HepG2 (cell line): ENCODE data around the gene CCL17. TPM values are rescaled to one million over a fixed set of nuclear protein-coding genes. Genes with fewer than 3 reads are reported as not detected.

Source experiments
- DPF2 ChIP-seq: sonication (generic); formaldehyde crosslinking; IDR thresholded peaks from 2 replicates; pipeline ENCODE4 v1.4.0; 2020; ENCODE audit warnings: mild to moderate bottlenecking, low read depth, missing genetic modification reagents, borderline replicate concordance
- EP300 ChIP-seq, 3 experiments: sonication (generic) in 1 of 3; formaldehyde crosslinking in 1 of 3; IDR thresholded peaks; 2 replicates each; pipeline versions ENCODE4 v1.5.1 to v1.6.1; 2011 to 2020; ENCODE audit warnings: low read depth in 2 of 3, low read length in 2 of 3, borderline replicate concordance in 1 of 3, improper control_type of control experiment in 1 of 3, mild to moderate bottlenecking in 1 of 3, missing genetic modification reagents in 1 of 3, moderate library complexity in 1 of 3
- JUND ChIP-seq: sonication (generic); formaldehyde crosslinking; IDR thresholded peaks from 2 replicates; pipeline ENCODE4 v1.8.0; 2022; ENCODE audit warnings: mild to moderate bottlenecking, missing genetic modification reagents
- KLF16 ChIP-seq, 2 experiments: sonication (generic) in 1 of 2; formaldehyde crosslinking in 1 of 2; IDR thresholded peaks; 2 replicates each; pipeline versions ENCODE4 v1.6.1 to v1.8.0; 2016 to 2023; ENCODE audit warnings: missing genetic modification reagents in 2 of 2, missing compliant biosample characterization in 1 of 2
- MLX ChIP-seq: IDR thresholded peaks from 2 replicates; pipeline ENCODE4 v1.6.1; 2016
- NRL ChIP-seq: sonication (generic); formaldehyde crosslinking; IDR thresholded peaks from 2 replicates; pipeline ENCODE4 v1.5.0; 2020; ENCODE audit warnings: missing genetic modification reagents, mild to moderate bottlenecking, moderate library complexity, borderline replicate concordance
- POLR2A ChIP-seq, 2 experiments: IDR thresholded peaks; 2 replicates each; pipeline ENCODE4 v1.6.1; 2011; ENCODE audit warnings: low read depth in 2 of 2, low read length in 2 of 2, mild to moderate bottlenecking in 1 of 2, moderate library complexity in 1 of 2; ENCODE audit not compliant: insufficient read depth in 1 of 2
- RARA ChIP-seq: IDR thresholded peaks from 2 replicates; pipeline ENCODE4 v1.6.1; 2016; ENCODE audit warnings: missing genetic modification reagents, missing compliant biosample characterization
- RCOR2 ChIP-seq: IDR thresholded peaks from 2 replicates; pipeline ENCODE4 v1.6.1; 2016; ENCODE audit warnings: missing biosample characterization, missing genetic modification reagents
- RXRA ChIP-seq: sonication (generic); formaldehyde crosslinking; IDR thresholded peaks from 2 replicates; pipeline ENCODE4 v1.5.1; 2020; ENCODE audit warnings: missing genetic modification reagents
- ZBTB33 ChIP-seq: sonication (generic); formaldehyde crosslinking; IDR thresholded peaks from 2 replicates; pipeline ENCODE4 v1.4.0; 2020; ENCODE audit warnings: missing genetic modification reagents
- ZNF205 ChIP-seq: IDR thresholded peaks from 2 replicates; pipeline ENCODE4 v1.6.1; 2018; ENCODE audit warnings: missing biosample characterization, missing genetic modification reagents
- polyA plus RNA-seq, 8 experiments: library from polyadenylated mRNA; depleted of rRNA in 3 of 8; stranded (reverse) in 7 of 8; unstranded in 1 of 8; fragments of >200 nt; fragmentation: Illumina TruSeq in 4 of 8; extraction: Trizol in 4 of 8; gene quantifications; 2 replicates each; pipeline versions ENCODE4 v1.2.1 to v1.2.3, GENCODE V29; 2011 to 2016; ENCODE audit warnings: low read depth in 4 of 8, missing spikeins in 1 of 8, mixed read lengths in 1 of 8; ENCODE audit not compliant: insufficient read depth in 1 of 8
- total RNA-seq, 5 experiments: library from RNA; depleted of rRNA; stranded (reverse); fragments of >200 nt; fragmentation: Illumina TruSeq; extraction: Trizol; gene quantifications; 2 replicates each; pipeline ENCODE4 v1.2.3, GENCODE V29; 2016; ENCODE audit warnings: low read depth in 1 of 5
- TF ChIP-seq, protein P1 (sequence below): sonication (generic); formaldehyde crosslinking; IDR thresholded peaks from 2 replicates; pipeline ENCODE4 v1.4.0; 2020; ENCODE audit warnings: mild to moderate bottlenecking, missing genetic modification reagents, borderline replicate concordance
- TF ChIP-seq, protein P2 (sequence below): sonication (generic); formaldehyde crosslinking; IDR thresholded peaks from 2 replicates; pipeline ENCODE4 v1.5.1; 2020; ENCODE audit warnings: mild to moderate bottlenecking, missing genetic modification reagents, moderate library complexity
- TF ChIP-seq, protein P3 (sequence below): IDR thresholded peaks from 2 replicates; pipeline ENCODE4 v1.6.1; 2016; ENCODE audit warnings: low read depth, borderline replicate concordance

The CCL17 gene
- total and polyA plus RNA-seq, 2 of the 13 experiments (the other 11 are each of a cell fraction or from before 2014, with no cell fraction given) = not detected

GRCh38 chr16:57377080-57377841 is 27.3 kb upstream of the CCL17 start (continued):
- TF ChIP-seq, protein P1, sequence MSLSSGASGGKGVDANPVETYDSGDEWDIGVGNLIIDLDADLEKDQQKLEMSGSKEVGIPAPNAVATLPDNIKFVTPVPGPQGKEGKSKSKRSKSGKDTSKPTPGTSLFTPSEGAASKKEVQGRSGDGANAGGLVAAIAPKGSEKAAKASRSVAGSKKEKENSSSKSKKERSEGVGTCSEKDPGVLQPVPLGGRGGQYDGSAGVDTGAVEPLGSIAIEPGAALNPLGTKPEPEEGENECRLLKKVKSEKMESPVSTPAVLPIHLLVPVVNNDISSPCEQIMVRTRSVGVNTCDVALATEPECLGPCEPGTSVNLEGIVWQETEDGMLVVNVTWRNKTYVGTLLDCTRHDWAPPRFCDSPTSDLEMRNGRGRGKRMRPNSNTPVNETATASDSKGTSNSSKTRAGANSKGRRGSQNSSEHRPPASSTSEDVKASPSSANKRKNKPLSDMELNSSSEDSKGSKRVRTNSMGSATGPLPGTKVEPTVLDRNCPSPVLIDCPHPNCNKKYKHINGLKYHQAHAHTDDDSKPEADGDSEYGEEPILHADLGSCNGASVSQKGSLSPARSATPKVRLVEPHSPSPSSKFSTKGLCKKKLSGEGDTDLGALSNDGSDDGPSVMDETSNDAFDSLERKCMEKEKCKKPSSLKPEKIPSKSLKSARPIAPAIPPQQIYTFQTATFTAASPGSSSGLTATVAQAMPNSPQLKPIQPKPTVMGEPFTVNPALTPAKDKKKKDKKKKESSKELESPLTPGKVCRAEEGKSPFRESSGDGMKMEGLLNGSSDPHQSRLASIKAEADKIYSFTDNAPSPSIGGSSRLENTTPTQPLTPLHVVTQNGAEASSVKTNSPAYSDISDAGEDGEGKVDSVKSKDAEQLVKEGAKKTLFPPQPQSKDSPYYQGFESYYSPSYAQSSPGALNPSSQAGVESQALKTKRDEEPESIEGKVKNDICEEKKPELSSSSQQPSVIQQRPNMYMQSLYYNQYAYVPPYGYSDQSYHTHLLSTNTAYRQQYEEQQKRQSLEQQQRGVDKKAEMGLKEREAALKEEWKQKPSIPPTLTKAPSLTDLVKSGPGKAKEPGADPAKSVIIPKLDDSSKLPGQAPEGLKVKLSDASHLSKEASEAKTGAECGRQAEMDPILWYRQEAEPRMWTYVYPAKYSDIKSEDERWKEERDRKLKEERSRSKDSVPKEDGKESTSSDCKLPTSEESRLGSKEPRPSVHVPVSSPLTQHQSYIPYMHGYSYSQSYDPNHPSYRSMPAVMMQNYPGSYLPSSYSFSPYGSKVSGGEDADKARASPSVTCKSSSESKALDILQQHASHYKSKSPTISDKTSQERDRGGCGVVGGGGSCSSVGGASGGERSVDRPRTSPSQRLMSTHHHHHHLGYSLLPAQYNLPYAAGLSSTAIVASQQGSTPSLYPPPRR (CRISPR knock-in tag) = 0 out of 2 replicates have a peak, but pooled peaks have one; percentile 62
- TF ChIP-seq KLF16 (CRISPR knock-in tag; IDR thresholded peaks at IDR 0.05) = no peak; a peak in 1 of 4 replicates
- TF ChIP-seq EP300 (IDR thresholded peaks at IDR 0.05; ENCODE audit: low read depth in 2 of 2, low read length in 2 of 2) = peak in 1 of 2 experiments; percentile 43; a peak in 1 of 4 replicates
- no peak for TF ChIP-seq EP300 (CRISPR knock-in tag; IDR thresholded peaks at IDR 0.05; ENCODE audit: borderline replicate concordance)
- TF ChIP-seq NRL = peak; percentile 56; the same call in 1 of the 2 replicates
- TF ChIP-seq, protein P2, sequence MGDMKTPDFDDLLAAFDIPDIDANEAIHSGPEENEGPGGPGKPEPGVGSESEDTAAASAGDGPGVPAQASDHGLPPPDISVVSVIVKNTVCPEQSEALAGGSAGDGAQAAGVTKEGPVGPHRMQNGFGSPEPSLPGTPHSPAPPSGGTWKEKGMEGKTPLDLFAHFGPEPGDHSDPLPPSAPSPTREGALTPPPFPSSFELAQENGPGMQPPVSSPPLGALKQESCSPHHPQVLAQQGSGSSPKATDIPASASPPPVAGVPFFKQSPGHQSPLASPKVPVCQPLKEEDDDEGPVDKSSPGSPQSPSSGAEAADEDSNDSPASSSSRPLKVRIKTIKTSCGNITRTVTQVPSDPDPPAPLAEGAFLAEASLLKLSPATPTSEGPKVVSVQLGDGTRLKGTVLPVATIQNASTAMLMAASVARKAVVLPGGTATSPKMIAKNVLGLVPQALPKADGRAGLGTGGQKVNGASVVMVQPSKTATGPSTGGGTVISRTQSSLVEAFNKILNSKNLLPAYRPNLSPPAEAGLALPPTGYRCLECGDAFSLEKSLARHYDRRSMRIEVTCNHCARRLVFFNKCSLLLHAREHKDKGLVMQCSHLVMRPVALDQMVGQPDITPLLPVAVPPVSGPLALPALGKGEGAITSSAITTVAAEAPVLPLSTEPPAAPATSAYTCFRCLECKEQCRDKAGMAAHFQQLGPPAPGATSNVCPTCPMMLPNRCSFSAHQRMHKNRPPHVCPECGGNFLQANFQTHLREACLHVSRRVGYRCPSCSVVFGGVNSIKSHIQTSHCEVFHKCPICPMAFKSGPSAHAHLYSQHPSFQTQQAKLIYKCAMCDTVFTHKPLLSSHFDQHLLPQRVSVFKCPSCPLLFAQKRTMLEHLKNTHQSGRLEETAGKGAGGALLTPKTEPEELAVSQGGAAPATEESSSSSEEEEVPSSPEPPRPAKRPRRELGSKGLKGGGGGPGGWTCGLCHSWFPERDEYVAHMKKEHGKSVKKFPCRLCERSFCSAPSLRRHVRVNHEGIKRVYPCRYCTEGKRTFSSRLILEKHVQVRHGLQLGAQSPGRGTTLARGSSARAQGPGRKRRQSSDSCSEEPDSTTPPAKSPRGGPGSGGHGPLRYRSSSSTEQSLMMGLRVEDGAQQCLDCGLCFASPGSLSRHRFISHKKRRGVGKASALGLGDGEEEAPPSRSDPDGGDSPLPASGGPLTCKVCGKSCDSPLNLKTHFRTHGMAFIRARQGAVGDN (CRISPR knock-in tag) = peak; percentile 50
- TF ChIP-seq POLR2A (IDR thresholded peaks at IDR 0.05; ENCODE audit: insufficient read depth in 1 of 2, low read depth in 2 of 2, low read length in 2 of 2) = peak in 1 of 2 experiments; percentile 26; a peak in 1 of 4 replicates
- TF ChIP-seq, protein P3, sequence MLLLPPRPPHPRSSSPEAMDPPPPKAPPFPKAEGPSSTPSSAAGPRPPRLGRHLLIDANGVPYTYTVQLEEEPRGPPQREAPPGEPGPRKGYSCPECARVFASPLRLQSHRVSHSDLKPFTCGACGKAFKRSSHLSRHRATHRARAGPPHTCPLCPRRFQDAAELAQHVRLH (CRISPR knock-in tag) = peak; percentile 34; the same call in 1 of the 2 replicates
- TF ChIP-seq RARA (CRISPR knock-in tag) = peak; percentile 67
- 0 out of 2 replicates have a peak, but pooled peaks have one; percentile 19 for TF ChIP-seq RCOR2 (CRISPR knock-in tag)
- TF ChIP-seq RXRA = peak; percentile 39; the same call in 1 of the 2 replicates
- peak; percentile 73 for TF ChIP-seq MLX (CRISPR knock-in tag)
- 0 out of 2 replicates have a peak, but pooled peaks have one; percentile 26 for TF ChIP-seq ZBTB33 (CRISPR knock-in tag)
- TF ChIP-seq JUND = peak; percentile 20; the same call in 1 of the 2 replicates
- TF ChIP-seq ZNF205 (CRISPR knock-in tag) = 0 out of 2 replicates have a peak, but pooled peaks have one; percentile 26
- TF ChIP-seq DPF2 (CRISPR knock-in tag) = 0 out of 2 replicates have a peak, but pooled peaks have one; percentile 26
